Neural cell (in vitro differentiated cells): ENCODE results near the gene INPP5A. TPM values are rescaled to one million over a fixed set of nuclear protein-coding genes. Genes with fewer than 3 reads are reported as not detected.

Experiments
- H2AFZ ChIP-seq: fragments of 200-600, 300-800 bp; sonication (generic), shearing (Covaris generic); 2 replicates; pipeline ENCODE4 v1.6.0; 2014; ENCODE audit warnings: low read depth, mild to moderate bottlenecking, antibody characterized with exemption, low read length, moderate library complexity
- H3F3A ChIP-seq: fragments of 200-600 bp; shearing (Covaris generic); 2 replicates; pipeline ENCODE4 v1.6.1; 2016; ENCODE audit warnings: mild to moderate bottlenecking, moderate library complexity, mixed read lengths, antibody characterized with exemption, low read length; ENCODE audit not compliant: insufficient read depth, poor library complexity, severe bottlenecking
- H3K27ac ChIP-seq: fragments of 200-600, 300-800 bp; sonication (generic), shearing (Covaris generic); 2 replicates; pipeline ENCODE4 v1.5.1; 2014; ENCODE audit warnings: mild to moderate bottlenecking, low read length, moderate library complexity
- H3K27me3 ChIP-seq: fragments of 300-800, 200-600 bp; sonication (generic), shearing (Covaris generic); 2 replicates; pipeline ENCODE4 v1.6.0; 2014; ENCODE audit warnings: mild to moderate bottlenecking, low read depth, low read length, moderate library complexity; ENCODE audit not compliant: insufficient read depth
- H3K36me3 ChIP-seq: fragments of 300-800, 200-600 bp; sonication (generic), shearing (Covaris generic); 2 replicates; pipeline ENCODE4 v1.5.1; 2014; ENCODE audit warnings: mild to moderate bottlenecking, antibody characterized with exemption, low read length, moderate library complexity; ENCODE audit not compliant: insufficient read depth
- H3K4me2 ChIP-seq: fragments of 300-800, 200-600 bp; sonication (generic), shearing (Covaris generic); 2 replicates; pipeline ENCODE4 v1.6.0; 2014; ENCODE audit warnings: mild to moderate bottlenecking, low read length
- H3K4me3 ChIP-seq: fragments of 300-800, 200-600 bp; sonication (generic), shearing (Covaris generic); 2 replicates; pipeline ENCODE4 v1.5.1; 2014; ENCODE audit warnings: mild to moderate bottlenecking, low read length, moderate library complexity
- H3K79me2 ChIP-seq: fragments of 200-600 bp; shearing (Covaris generic); replicated peaks from 2 replicates; pipeline ENCODE4 v1.6.0; 2014; ENCODE audit warnings: mild to moderate bottlenecking, low read length, moderate library complexity; ENCODE audit not compliant: insufficient read depth
- H3K9ac ChIP-seq: fragments of 300-800, 200-600 bp; sonication (generic), shearing (Covaris generic); 2 replicates; pipeline ENCODE4 v1.6.1; 2016; ENCODE audit warnings: mild to moderate bottlenecking, low read length, mixed read lengths
- H3K9me2 ChIP-seq: fragments of 200-600 bp; shearing (Covaris generic); 2 replicates; pipeline ENCODE4 v1.6.1; 2016; ENCODE audit warnings: mild to moderate bottlenecking, low read length, mixed read lengths; ENCODE audit not compliant: insufficient read depth
- H3K9me3 ChIP-seq: fragments of 200-600, 300-800 bp; sonication (generic), shearing (Covaris generic); 2 replicates; pipeline ENCODE4 v1.6.1; 2016; ENCODE audit warnings: mild to moderate bottlenecking, mixed run types, low read length, moderate library complexity, mixed read lengths
- H4K20me1 ChIP-seq: fragments of 200-600 bp; shearing (Covaris generic); 2 replicates; pipeline ENCODE4 v1.6.1; 2016; ENCODE audit warnings: mild to moderate bottlenecking, mixed run types; ENCODE audit not compliant: insufficient read depth
- CTCF ChIP-seq: fragments of 450-650 bp; IDR thresholded peaks from 2 replicates; pipeline ENCODE4 v1.5.1; 2014; ENCODE audit warnings: antibody characterized with exemption, mild to moderate bottlenecking, moderate library complexity; ENCODE audit not compliant: poor library complexity, severe bottlenecking
- EP300 ChIP-seq: fragments of 450-650 bp; conservative IDR thresholded peaks from 2 replicates; pipeline ENCODE4 v1.6.1; 2014; ENCODE audit warnings: antibody characterized with exemption, mild to moderate bottlenecking, moderate library complexity; ENCODE audit not compliant: poor library complexity, severe bottlenecking
- EZH2 ChIP-seq: fragments of 200-600, 300-800 bp; shearing (Covaris generic), sonication (generic); IDR thresholded peaks from 2 replicates; pipeline ENCODE4 v1.6.1; 2014; ENCODE audit warnings: antibody characterized with exemption, low read length, borderline replicate concordance, mild to moderate bottlenecking; ENCODE audit not compliant: insufficient read depth, poor library complexity, severe bottlenecking
- MXI1 ChIP-seq: fragments of 450-650 bp; conservative IDR thresholded peaks from 2 replicates; pipeline ENCODE4 v1.6.1; 2014; ENCODE audit warnings: antibody characterized with exemption, mild to moderate bottlenecking; ENCODE audit not compliant: poor library complexity, severe bottlenecking
- POLR2AphosphoS5 ChIP-seq: IDR thresholded peaks from 2 replicates; pipeline ENCODE4 v1.6.1; 2012
- RAD21 ChIP-seq: fragments of 450-650 bp; conservative IDR thresholded peaks from 2 replicates; pipeline ENCODE4 v1.6.1; 2014; ENCODE audit warnings: antibody characterized with exemption, mild to moderate bottlenecking, moderate library complexity
- REST ChIP-seq: IDR thresholded peaks from 2 replicates; pipeline ENCODE4 v1.6.1; 2012; ENCODE audit warnings: borderline replicate concordance
- SMC3 ChIP-seq: fragments of 450-650 bp; conservative IDR thresholded peaks from 2 replicates; pipeline ENCODE4 v1.6.1; 2014; ENCODE audit warnings: antibody characterized with exemption, mild to moderate bottlenecking, moderate library complexity; ENCODE audit not compliant: poor library complexity
- TAF1 ChIP-seq: IDR thresholded peaks from 2 replicates; pipeline ENCODE4 v1.6.1; 2012; ENCODE audit warnings: low read depth
- polyA plus RNA-seq: library from polyadenylated mRNA; depleted of rRNA; stranded (reverse); fragments of >200 nt; gene quantifications from 2 replicates; pipeline ENCODE4 v1.2.3, GENCODE V29; 2014

INPP5A gene
- polyA plus RNA-seq, 1 donor from 2014 or later, result 48.8 TPM

- Histone ChIP-seq H3K9ac (no peak overlapping the region), H3K9me2 (no peaks in the 10 kb centered on the region), H2AFZ (no peak overlapping the region), H3K36me3 (no peaks in the 10 kb centered on the region), H3K27me3 (no peaks in the 10 kb centered on the region), H3K9me3 (peaks cover 15% of the 10 kb centered on the region), H3K27ac (no peak overlapping the region), H4K20me1 (no peaks in the 10 kb centered on the region), H3F3A (no peaks in the 10 kb centered on the region), H3K4me3 (no peak overlapping the region), H3K4me2 (no peak overlapping the region), H3K79me2 (no peaks in the 10 kb centered on the region)
- TF ChIP-seq POLR2AphosphoS5 (no peak), CTCF (no peak), RAD21 (no peak), SMC3 (no peak), EP300 (no peak), EZH2 (no peak), MXI1 (no peak), REST (no peak)
Measured at GRCh38 chr10:132618158-132618919, 80.8 kb downstream of the INPP5A start.

- Histone ChIP-seq H3K4me3 (no peak overlapping the region), H3K4me2 (no peak overlapping the region), H3F3A (no peaks in the 10 kb centered on the region), H3K9me2 (no peaks in the 10 kb centered on the region), H2AFZ (no peak overlapping the region), H3K79me2 (no peaks in the 10 kb centered on the region), H3K27me3 (no peaks in the 10 kb centered on the region), H4K20me1 (no peaks in the 10 kb centered on the region), H3K9ac (no peak overlapping the region), H3K27ac (no peak overlapping the region), H3K9me3 (peaks cover 15% of the 10 kb centered on the region), H3K36me3 (no peaks in the 10 kb centered on the region)
- TF ChIP-seq RAD21, result no peak
- TF ChIP-seq TAF1, result no peak
- no peak for TF ChIP-seq REST
- no peak for TF ChIP-seq SMC3
- no peak for TF ChIP-seq EZH2
- TF ChIP-seq EP300, result no peak
- TF ChIP-seq CTCF, result no peak
- no peak for TF ChIP-seq MXI1
- TF ChIP-seq POLR2AphosphoS5, result no peak
Measured at GRCh38 chr10:132619927-132620326, 82.3 kb downstream of the INPP5A start.
